Muscle of leg (tissue), 11 donors: Measurements from ENCODE around the gene ZC3H15. TPM values are rescaled to one million over a fixed set of nuclear protein-coding genes. Genes with fewer than 3 reads are reported as not detected.

Source experiments
- DNase-seq: peaks from one replicate; pipeline ENCODE4 v3.0.0; 2013
- H3K27ac ChIP-seq: one replicate; pipeline ENCODE4 v1.5.1; 2013; ENCODE audit warnings: mild to moderate bottlenecking, low read length, control low read depth
- H3K27me3 ChIP-seq: one replicate; pipeline ENCODE4 v1.6.1; 2013; ENCODE audit warnings: low read length; ENCODE audit not compliant: control insufficient read depth, insufficient read depth
- H3K36me3 ChIP-seq: one replicate; pipeline ENCODE4 v1.6.1; 2013; ENCODE audit warnings: low read length; ENCODE audit not compliant: control insufficient read depth, insufficient read depth
- H3K4me1 ChIP-seq: one replicate; pipeline ENCODE4 v1.6.1; 2013; ENCODE audit warnings: low read length; ENCODE audit not compliant: control insufficient read depth, insufficient read depth
- H3K4me3 ChIP-seq: one replicate; pipeline ENCODE4 v1.5.1; 2013; ENCODE audit warnings: low read length, control low read depth
- H3K9me3 ChIP-seq: replicated peaks from 2 replicates; pipeline ENCODE4 v1.6.1; 2013; ENCODE audit warnings: low read depth, low read length; ENCODE audit not compliant: control insufficient read depth
- WGBS: methylation state at CpG from one replicate; pipeline ENCODE4 v1.1.5; 2013; ENCODE audit warnings: missing lambda C conversion rate; ENCODE audit not compliant: insufficient coverage; 5-methylcytosine and 5-hydroxymethylcytosine counted together
- polyA plus RNA-seq, 8 donors: library from polyadenylated mRNA; unstranded; fragments of 120-200 nt; gene quantifications; one replicate each; pipeline versions ENCODE4 v1.2.1 to v1.2.3, GENCODE V29; 2013; ENCODE audit warnings: inconsistent platforms in 1 of 8, low replicate concordance in 1 of 8; ENCODE audit not compliant: insufficient read length in 8 of 8, insufficient read depth in 1 of 8
- total RNA-seq: library from RNA; stranded (reverse); fragments of 120-200 nt; gene quantifications from one replicate; pipeline ENCODE4 v1.2.4, GENCODE V29; 2013

Gene ZC3H15
- total and polyA plus RNA-seq, 9 donors, result 54.8 to 80.6 (median 72.4) TPM

DNA sequence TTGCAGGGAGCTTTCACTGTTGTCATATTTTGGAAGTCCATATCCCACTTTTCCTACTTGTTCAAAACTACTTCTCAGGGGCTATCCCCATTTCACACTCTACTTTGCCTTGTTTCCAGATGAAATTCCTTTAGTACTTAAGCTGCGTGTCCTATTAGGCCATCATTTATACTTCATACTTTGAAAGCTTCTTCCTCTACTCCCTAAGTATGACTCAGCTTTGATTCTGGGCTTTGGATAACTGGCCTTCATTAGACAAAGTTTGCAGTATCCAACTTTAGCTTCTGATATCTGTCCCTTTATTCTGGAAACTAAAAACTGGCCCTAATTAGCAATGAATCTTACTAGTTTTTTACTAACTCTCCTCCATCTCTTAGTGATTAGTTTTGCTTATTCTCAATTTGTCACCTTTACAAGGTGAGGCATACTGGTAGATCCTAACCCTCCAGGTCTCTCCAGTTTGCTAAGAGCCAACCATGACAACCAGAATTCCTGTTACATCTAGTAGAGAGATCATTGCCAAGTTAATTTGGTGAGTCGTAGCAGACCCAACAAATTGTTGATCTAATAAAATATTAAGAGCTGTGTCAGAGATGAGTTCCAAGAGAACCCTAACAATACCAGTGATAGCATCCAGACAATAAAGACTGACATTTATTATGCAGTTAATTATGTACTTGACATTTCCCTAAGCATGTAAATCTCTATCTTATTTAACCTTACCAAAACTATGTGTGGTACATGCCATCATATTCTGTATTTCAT is 72.6 kb downstream of the ZC3H15 start:
- WGBS, result no CpG with 5 or more reads among the region's 2 CpGs
- no peaks in the 10 kb centered on the region for H3K9me3 ChIP-seq
- H3K4me3 ChIP-seq, result no peak overlapping the region
- H3K27ac ChIP-seq, result no peak overlapping the region
- no peak for DNase-seq
- H3K4me1 ChIP-seq, result no peaks in the 10 kb centered on the region
- no peaks in the 10 kb centered on the region for H3K36me3 ChIP-seq
- no peaks in the 10 kb centered on the region for H3K27me3 ChIP-seq

Other genes starting within 250 kb of the ZC3H15 start
- 47.1 TPM for gene ITGAV, start 103.8 kb downstream of the ZC3H15 start, total RNA-seq
- 10 to 100 TPM; 18.1 to 46.8 (median 25.6) TPM for gene ITGAV, start 103.8 kb downstream of the ZC3H15 start, polyA plus RNA-seq
- gene FAM171B, start 207.8 kb downstream of the ZC3H15 start, total RNA-seq, result 18.3 TPM
- gene FAM171B, start 207.8 kb downstream of the ZC3H15 start, polyA plus RNA-seq, result 10 to 100 TPM in 7 of 8 donors, 1 to 10 TPM in 1; 9.2 to 22.6 (median 13.8) TPM